B cell (primary cell): ENCODE measurements around the gene SLAMF6. TPM values are rescaled to one million over a fixed set of nuclear protein-coding genes. Genes with fewer than 3 reads are reported as not detected.

Experiments
- ATAC-seq: fragments of 200-7000 bp; cut with Tn5 transposase; one replicate; pipeline ENCODE4 v1.10.0; 2021; ENCODE audit warnings: low read depth, mild to moderate bottlenecking, moderate number of reproducible peaks, moderate library complexity
- CTCF ChIA-PET: fragments of 350-600 bp; sonication (Branson Sonifier 250); formaldehyde crosslinking; loops from one replicate; lab custom pipeline; 2021; ENCODE audit warnings: antibody characterized with exemption, inconsistent platforms; lab: Charles Lee
- POLR2A ChIA-PET: fragments of 350-600 bp; sonication (Branson Sonifier 250); formaldehyde crosslinking; loops from one replicate; lab custom pipeline; 2021; ENCODE audit warnings: antibody characterized with exemption; lab: Charles Lee
- DNase-seq: peaks from one replicate; pipeline ENCODE4 v3.0.0; 2013
- H2AFZ ChIP-seq: 2 replicates; pipeline ENCODE4 v1.6.1; 2012; ENCODE audit warnings: mild to moderate bottlenecking, low read depth, low read length; ENCODE audit not compliant: insufficient read depth, poor library complexity, severe bottlenecking
- H3K27ac ChIP-seq, 2 donors: 1 replicate in 1 of 2; 2 replicates in 1 of 2; pipeline ENCODE4 v1.5.1; 2012 to 2013; ENCODE audit warnings: low read length in 2 of 2, mild to moderate bottlenecking in 2 of 2, moderate library complexity in 1 of 2
- H3K27me3 ChIP-seq, 4 experiments: fragments of 200-600 bp in 1 of 4; sonication (generic) in 1 of 4; replicated peaks in 1 of 4; 1 replicate in 2 of 4; 2 replicates in 2 of 4; pipeline versions ENCODE4 v1.6.1 to v1.7.0; 2013 to 2016; ENCODE audit warnings: low read length in 3 of 4, mild to moderate bottlenecking in 2 of 4, mixed read lengths in 1 of 4, moderate library complexity in 1 of 4; ENCODE audit not compliant: insufficient read depth in 4 of 4, control insufficient read depth in 3 of 4; ENCODE audit errors: control extremely low read depth in 1 of 4
- H3K36me3 ChIP-seq, 2 experiments: replicated peaks in 1 of 2; 1 replicate in 1 of 2; 2 replicates in 1 of 2; pipeline versions ENCODE4 v1.6.1 to v1.7.1; 2013; ENCODE audit warnings: low read length in 1 of 2; ENCODE audit not compliant: insufficient read depth in 2 of 2, control insufficient read depth in 1 of 2; ENCODE audit errors: control extremely low read depth in 1 of 2, extremely low read depth in 1 of 2
- H3K4me1 ChIP-seq, 2 donors: fragments of 200-600 bp in 1 of 2; sonication (generic) in 1 of 2; 1 replicate in 1 of 2; 2 replicates in 1 of 2; pipeline versions ENCODE4 v1.5.1 to v1.6.1; 2013 to 2017; ENCODE audit warnings: low read length in 2 of 2; ENCODE audit not compliant: control insufficient read depth in 2 of 2, insufficient read depth in 2 of 2
- H3K4me2 ChIP-seq: replicated peaks from 2 replicates; pipeline ENCODE3; 2012; ENCODE audit warnings: mild to moderate bottlenecking, low read depth, low read length; ENCODE audit not compliant: poor library complexity, severe bottlenecking
- H3K4me3 ChIP-seq, 5 experiments: fragments of 200-600 bp in 1 of 5; sonication (generic) in 1 of 5; 1 replicate in 3 of 5; 2 replicates in 2 of 5; pipeline versions ENCODE4 v1.5.1 to v1.7.0; 2011 to 2016; ENCODE audit warnings: low read length in 4 of 5, mild to moderate bottlenecking in 4 of 5, low read depth in 2 of 5, control low read depth in 1 of 5, moderate library complexity in 1 of 5; ENCODE audit not compliant: insufficient read depth in 1 of 5; ENCODE audit errors: control extremely low read depth in 1 of 5, extremely low read depth in 1 of 5
- H3K79me2 ChIP-seq: fragments of 200-600 bp; sonication (generic); one replicate; pipeline ENCODE4 v1.6.0; 2016; ENCODE audit warnings: low read length; ENCODE audit not compliant: control insufficient read depth, insufficient read depth
- H3K9ac ChIP-seq: fragments of 200-600 bp; sonication (generic); 2 replicates; pipeline ENCODE4 v1.6.1; 2017; ENCODE audit warnings: mild to moderate bottlenecking, low read length, moderate library complexity
- H3K9me3 ChIP-seq, 3 donors: one replicate each; pipeline versions ENCODE4 v1.6.1 to v1.7.1; 2013; ENCODE audit warnings: low read length in 2 of 3; ENCODE audit not compliant: control insufficient read depth in 2 of 3, insufficient read depth in 1 of 3; ENCODE audit errors: control extremely low read depth in 1 of 3
- H4K20me1 ChIP-seq: 2 replicates; pipeline ENCODE4 v1.6.0; 2012; ENCODE audit warnings: mild to moderate bottlenecking, low read length; ENCODE audit not compliant: insufficient read depth, control insufficient read depth, poor library complexity, severe bottlenecking
- H3K27ac Mint-ChIP-seq: one replicate; pipeline ENCODE4 v1.8.0; 2021; ENCODE audit warnings: mixed read lengths
- H3K27me3 Mint-ChIP-seq: one replicate; pipeline ENCODE4 v1.8.0; 2021; ENCODE audit warnings: mixed read lengths
- H3K4me1 Mint-ChIP-seq: one replicate; pipeline ENCODE4 v1.8.0; 2021; ENCODE audit warnings: mixed read lengths
- H3K4me3 Mint-ChIP-seq: one replicate; pipeline ENCODE4 v1.8.0; 2021; ENCODE audit warnings: mixed read lengths
- H3K9me3 Mint-ChIP-seq: one replicate; pipeline ENCODE4 v1.8.0; 2022; ENCODE audit warnings: mixed read lengths; ENCODE audit not compliant: insufficient read depth
- CTCF ChIP-seq: fragments of 200-600 bp; IDR thresholded peaks from one replicate; pipeline ENCODE4 v1.8.0; 2022; ENCODE audit warnings: antibody characterized with exemption, mild to moderate bottlenecking
- EZH2 ChIP-seq: IDR thresholded peaks from 2 replicates; pipeline ENCODE4 v1.6.1; 2012; ENCODE audit warnings: borderline replicate concordance, low read depth, mild to moderate bottlenecking, moderate library complexity, low read length; ENCODE audit not compliant: insufficient read depth, poor library complexity, severe bottlenecking
- WGBS: methylation state at CpG from one replicate; pipeline ENCODE4 v1.1.5; 2013; ENCODE audit warnings: missing lambda C conversion rate; ENCODE audit not compliant: insufficient coverage; 5-methylcytosine and 5-hydroxymethylcytosine counted together
- intact Hi-C: fragments of 100-400 bp; cut with micrococcal nuclease; formaldehyde crosslinking; loops from one replicate; pipeline ENCODE4 v1.10.0; 2022
- polyA plus RNA-seq: library from polyadenylated mRNA; depleted of rRNA; stranded (reverse); fragments of >200 nt; gene quantifications from 2 replicates; pipeline ENCODE4 v1.2.3, GENCODE V29; 2012
- total RNA-seq, 2 donors: library from RNA; stranded (reverse); fragments of 120-200 nt in 1 of 2; gene quantifications; 1 replicate in 1 of 2; 2 replicates in 1 of 2; pipeline versions ENCODE4 v1.2.3 to v1.2.4, GENCODE V29; 2013 to 2022

Gene SLAMF6
- total and polyA plus RNA-seq, 2 donors (not counting 1 experiment from before 2014, with no cell fraction given) = 64.8 to 79.6 TPM

- Histone ChIP-seq H3K4me1 (peaks cover 41 to 49% of the 10 kb centered on the region in 2 donors), H3K79me2 (no peaks in the 10 kb centered on the region), H3K4me2 (peak overlapping the region; percentile 47), H3K4me3 (peak overlapping the region in 1 of 5 experiments; percentile 42), H3K9me3 (peaks cover 1 to 5% (median 2%) of the 10 kb centered on the region in 3 donors), H3K9ac (peak overlapping the region; percentile 14), H3K27ac (peak overlapping the region in 1 of 2 donors; percentile 13), H4K20me1 (no peaks in the 10 kb centered on the region), H2AFZ (peak overlapping the region; percentile 44), H3K27me3 (no peaks in the 10 kb centered on the region), H3K36me3 (no peaks in the 10 kb centered on the region)
- TF ChIP-seq EZH2 = no peak
- TF ChIP-seq CTCF = no peak
- Mint-ChIP-seq H3K27me3 (no peaks in the 10 kb centered on the region), H3K9me3 (peaks cover 6% of the 10 kb centered on the region), H3K4me3 (peak overlapping the region; percentile 71), H3K4me1 (peaks cover 62% of the 10 kb centered on the region), H3K27ac (peak overlapping the region; percentile 50)
- intact Hi-C loops = loop anchor here (10.0 kb wide), 1 partner anchor 50 kb away; no protein-coding TSS in a partner anchor
- peak; percentile 53 for ATAC-seq
- peak; percentile 38 for DNase-seq
- ChIA-PET CTCF (interaction anchor here (0.8 to 3.1 kb wide), 7 partner anchors 9 to 142 kb away, joined by 3 to 15 read pairs (median 3); no protein-coding TSS in a partner anchor), POLR2A (no interaction called here)
- whole genome bisulfite sequencing = 60% methylated on average over 6 of the region's 6 CpGs
Measured at GRCh38 chr1:160465123-160465522, 57.9 kb downstream of the SLAMF6 start.

- ATAC-seq (peak; percentile 48), DNase-seq (no peak)
- ChIA-PET CTCF (interaction anchor here (0.8 to 1.5 kb wide), 3 partner anchors 9 to 32 kb away, joined by 3 read pairs; no protein-coding TSS in a partner anchor), POLR2A (interaction anchor here (0.9 to 1.6 kb wide), 2 partner anchors 9 to 28 kb away, joined by 4 to 5 read pairs; no protein-coding TSS in a partner anchor)
- peaks cover 46 to 47% of the 10 kb centered on the region in 2 donors for H3K4me1 ChIP-seq
- Mint-ChIP-seq H3K4me3 (peak overlapping the region; percentile 80), H3K27ac (peak overlapping the region; percentile 92), H3K4me1 (peaks cover 62% of the 10 kb centered on the region), H3K27me3 (no peaks in the 10 kb centered on the region), H3K9me3 (peaks cover 5% of the 10 kb centered on the region)
- peak overlapping the region; percentile 59 for H3K9ac ChIP-seq
- peak overlapping the region; percentile 81 for H3K27ac ChIP-seq
- no peaks in the 10 kb centered on the region for H3K79me2 ChIP-seq
- H3K4me2 ChIP-seq = peak overlapping the region; percentile 75
- TF ChIP-seq EZH2 = no peak
- TF ChIP-seq CTCF = no peak
- H3K4me3 ChIP-seq = peak overlapping the region in 3 of 5 experiments; percentile 5 to 58 (median 24)
- peak overlapping the region; percentile 89 for H2AFZ ChIP-seq
- H3K9me3 ChIP-seq = peaks cover 0 to 5% (median 2%) of the 10 kb centered on the region in 3 donors
- H3K27me3 ChIP-seq = no peaks in the 10 kb centered on the region
- intact Hi-C loops = loop anchor here (2.0 to 10.0 kb wide), 3 partner anchors 14 to 54 kb away; no protein-coding TSS in a partner anchor
- no peaks in the 10 kb centered on the region for H3K36me3 ChIP-seq
- 100% methylated on average over 1 of the region's 4 CpGs for WGBS
- H4K20me1 ChIP-seq = no peaks in the 10 kb centered on the region
Measured at GRCh38 chr1:160460683-160461287, 62.3 kb downstream of the SLAMF6 start.
